Panc1 (cell line): ENCODE results near the gene SSX4.
"Not testable (repeated sequence)": the region's sequence is repeated elsewhere in the genome, so short reads cannot be mapped to it uniquely, and the experiment has no call there.

Experiments
- CTCF ChIP-seq: fragments of 450-650 bp; IDR thresholded peaks from 2 replicates; pipeline ENCODE4 v1.5.1; 2017; ENCODE audit warnings: mild to moderate bottlenecking
- SIN3A ChIP-seq: IDR thresholded peaks from 2 replicates; pipeline ENCODE4 v1.6.1; 2012; ENCODE audit warnings: low read depth, mild to moderate bottlenecking, low read length, moderate library complexity, borderline replicate concordance; ENCODE audit not compliant: insufficient read depth

GRCh38 chrX:48346059-48346458 is 37.3 kb upstream of the SSX4 start:
- not testable (repeated sequence) for TF ChIP-seq SIN3A, CTCF
